ENCODE measurements around the gene UPB1.
A peak's percentile ranks its signal among the peaks of the same experiment; 100 is the strongest.
"Not testable (repeated sequence)": the region's sequence is repeated elsewhere in the genome, so short reads cannot be mapped to it uniquely, and the experiment has no call there.

The UPB1 gene

GRCh38 chr22:24550028-24550901, 55.1 kb downstream of the UPB1 start:
- TF ChIP-seq CTCF (IDR thresholded peaks at IDR 0.05; ENCODE audit: insufficient read depth, low read depth, low read length, missing control alignments) = no peak
- H3K4me3 ChIP-seq (ENCODE audit: low read length) = no peak overlapping the region
- no peak for DNase-seq (ENCODE audit: low read depth)

- TF ChIP-seq CTCF (IDR thresholded peaks at IDR 0.05; ENCODE audit: insufficient read depth, low read depth, low read length, missing control alignments) = no peak
- no peak for DNase-seq (ENCODE audit: low read depth)
- no peak overlapping the region for H3K4me3 ChIP-seq (ENCODE audit: low read length)
Measured at GRCh38 chr22:24550902-24551435, 55.8 kb downstream of the UPB1 start.

GRCh38 chr22:24552503-24553286, 57.6 kb downstream of the UPB1 start:
- H3K4me3 ChIP-seq (ENCODE audit: low read length); DNase-seq (ENCODE audit: low read depth): not testable (repeated sequence)

GRCh38 chr22:24553597-24554312, 58.6 kb downstream of the UPB1 start:
- no peak for TF ChIP-seq CTCF (IDR thresholded peaks at IDR 0.05; ENCODE audit: insufficient read depth, low read depth, low read length, missing control alignments)
- H3K4me3 ChIP-seq (ENCODE audit: low read length) = peak overlapping the region; percentile 63
- peak; percentile 37 for DNase-seq (ENCODE audit: low read depth)

GRCh38 chr22:24554313-24555164, 59.4 kb downstream of the UPB1 start, which contains the start of gene GUCD1:
Gene GUCD1, minus strand, starts transcription at chr22:24555138. Its CDS starts 147 bp downstream, at chr22:24554991.
- peak within 1 kb of the TSS; percentile 100 for H3K4me3 ChIP-seq (ENCODE audit: low read length)
- DNase-seq (ENCODE audit: low read depth) = peak; percentile 27
- TF ChIP-seq CTCF (IDR thresholded peaks at IDR 0.05; ENCODE audit: insufficient read depth, low read depth, low read length, missing control alignments) = no peak

- peak; percentile 34 for TF ChIP-seq CTCF (IDR thresholded peaks at IDR 0.05; ENCODE audit: insufficient read depth, low read depth, low read length, missing control alignments)
- peak; percentile 99 for DNase-seq (ENCODE audit: low read depth)
- peak within 1 kb of the TSS; percentile 100 for H3K4me3 ChIP-seq (ENCODE audit: low read length)
Measured at GRCh38 chr22:24555165-24556039, 60.3 kb downstream of the UPB1 start, which contains the start of gene SNRPD3. Gene SNRPD3, plus strand, starts transcription at chr22:24555999. Its CDS starts 1,676 bp downstream, at chr22:24557675.

All from epithelial cell of esophagus (primary cell).